Measurements from ENCODE around the gene OSBPL9.

DNA sequence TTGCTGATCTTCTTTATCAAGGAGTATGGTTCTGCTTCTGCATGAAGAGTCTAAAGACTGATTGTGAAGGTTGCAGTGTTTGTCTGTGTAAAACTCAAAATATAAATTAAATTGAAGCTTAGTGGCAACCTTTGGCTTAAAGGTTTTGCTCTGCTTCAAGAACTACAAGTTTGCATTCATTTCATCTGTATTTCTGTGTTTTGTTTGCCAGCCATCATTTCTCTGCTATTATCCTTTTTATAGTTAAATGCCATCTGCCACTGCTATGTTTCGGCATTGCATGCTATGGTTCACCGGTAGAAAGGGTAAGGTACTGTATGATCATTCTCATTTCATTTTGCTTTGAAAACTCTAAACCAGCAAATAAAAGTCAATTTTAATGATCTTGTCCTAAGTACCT lies 52.9 kb downstream of the OSBPL9 start:
- TF ChIP-seq, protein P1, sequence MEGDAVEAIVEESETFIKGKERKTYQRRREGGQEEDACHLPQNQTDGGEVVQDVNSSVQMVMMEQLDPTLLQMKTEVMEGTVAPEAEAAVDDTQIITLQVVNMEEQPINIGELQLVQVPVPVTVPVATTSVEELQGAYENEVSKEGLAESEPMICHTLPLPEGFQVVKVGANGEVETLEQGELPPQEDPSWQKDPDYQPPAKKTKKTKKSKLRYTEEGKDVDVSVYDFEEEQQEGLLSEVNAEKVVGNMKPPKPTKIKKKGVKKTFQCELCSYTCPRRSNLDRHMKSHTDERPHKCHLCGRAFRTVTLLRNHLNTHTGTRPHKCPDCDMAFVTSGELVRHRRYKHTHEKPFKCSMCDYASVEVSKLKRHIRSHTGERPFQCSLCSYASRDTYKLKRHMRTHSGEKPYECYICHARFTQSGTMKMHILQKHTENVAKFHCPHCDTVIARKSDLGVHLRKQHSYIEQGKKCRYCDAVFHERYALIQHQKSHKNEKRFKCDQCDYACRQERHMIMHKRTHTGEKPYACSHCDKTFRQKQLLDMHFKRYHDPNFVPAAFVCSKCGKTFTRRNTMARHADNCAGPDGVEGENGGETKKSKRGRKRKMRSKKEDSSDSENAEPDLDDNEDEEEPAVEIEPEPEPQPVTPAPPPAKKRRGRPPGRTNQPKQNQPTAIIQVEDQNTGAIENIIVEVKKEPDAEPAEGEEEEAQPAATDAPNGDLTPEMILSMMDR (IDR thresholded peaks at IDR 0.05) = no peak
- no peak for TF ChIP-seq ZFX (IDR thresholded peaks at IDR 0.05; ENCODE audit: borderline replicate concordance)

All from 22Rv1 (cell line).